Dermis blood vessel endothelial cell (primary cell): ENCODE results near the gene INPP5D. TPM values are rescaled to one million over a fixed set of nuclear protein-coding genes. Genes with fewer than 3 reads are reported as not detected.
"Not testable (repeated sequence)": the region's sequence is repeated elsewhere in the genome, so short reads cannot be mapped to it uniquely, and the experiment has no call there.

Experiments
- DNase-seq: peaks from one replicate; pipeline ENCODE4 v3.0.0; 2010
- total RNA-seq: library from RNA; depleted of rRNA; stranded (reverse); fragments of >200 nt; gene quantifications from 2 replicates; pipeline ENCODE4 v1.2.3, GENCODE V29; 2014

Gene INPP5D
- total RNA-seq, 1 donor from 2014 or later: 45.3 TPM

DNA sequence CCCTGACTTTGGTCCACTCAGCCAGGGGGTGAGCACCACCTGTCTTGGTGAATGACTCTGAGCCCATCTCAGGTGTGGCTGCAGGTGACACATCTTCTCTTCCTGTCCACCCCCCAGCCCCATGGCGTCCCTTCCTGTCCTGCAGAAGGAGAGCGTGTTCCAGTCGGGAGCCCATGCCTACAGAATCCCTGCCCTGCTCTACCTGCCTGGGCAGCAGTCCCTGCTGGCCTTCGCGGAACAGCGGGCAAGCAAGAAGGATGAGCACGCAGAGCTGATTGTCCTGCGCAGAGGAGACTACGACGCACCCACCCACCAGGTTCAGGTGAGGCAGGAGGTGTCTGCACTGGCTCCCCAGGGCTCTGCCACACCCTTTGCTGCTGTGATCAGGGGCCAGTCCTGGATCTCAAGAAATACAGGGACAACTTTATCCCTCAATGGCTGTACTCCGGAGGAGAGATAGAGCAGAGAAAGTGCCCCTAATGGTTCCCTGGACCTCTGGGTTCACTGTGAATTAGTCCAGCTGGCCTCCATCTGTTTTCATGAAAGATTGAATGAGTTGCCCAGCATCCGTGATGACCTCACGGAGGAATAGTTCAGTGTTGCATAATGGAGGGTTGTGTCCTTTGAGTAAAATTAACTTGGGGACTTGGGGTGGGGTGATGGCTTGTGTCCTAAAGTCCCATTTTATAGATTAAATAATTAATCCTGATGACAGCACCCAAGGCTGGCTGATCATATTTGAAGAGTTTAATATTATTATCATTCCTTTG, 27.4 kb upstream of the INPP5D start, which contains the start of gene NEU2:
TSS of gene NEU2 (plus strand) at position 122 of the 770 bp plus-strand sequence. CDS start at position 122, 0 bp downstream.
- no peak for DNase-seq

DNA sequence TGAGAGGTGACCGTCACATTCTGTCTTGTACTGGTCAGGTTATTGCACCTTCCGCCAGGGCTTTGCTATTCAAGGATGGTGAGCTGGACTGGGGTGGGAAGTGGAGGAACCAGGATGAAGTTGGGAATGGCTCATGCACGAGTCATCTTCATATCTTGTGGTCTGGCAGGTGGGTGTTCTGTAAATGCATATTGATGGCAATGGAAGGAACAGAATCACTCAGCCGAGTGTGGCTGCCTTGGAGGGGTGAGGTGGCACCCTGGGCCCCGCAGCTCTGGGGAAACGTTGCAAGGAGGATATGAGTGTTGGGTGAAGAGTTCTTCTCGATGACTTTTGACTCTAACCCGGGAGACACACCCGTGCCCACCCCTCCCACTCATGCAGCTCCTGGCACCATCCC, 26.5 kb upstream of the INPP5D start:
- no peak for DNase-seq

DNA sequence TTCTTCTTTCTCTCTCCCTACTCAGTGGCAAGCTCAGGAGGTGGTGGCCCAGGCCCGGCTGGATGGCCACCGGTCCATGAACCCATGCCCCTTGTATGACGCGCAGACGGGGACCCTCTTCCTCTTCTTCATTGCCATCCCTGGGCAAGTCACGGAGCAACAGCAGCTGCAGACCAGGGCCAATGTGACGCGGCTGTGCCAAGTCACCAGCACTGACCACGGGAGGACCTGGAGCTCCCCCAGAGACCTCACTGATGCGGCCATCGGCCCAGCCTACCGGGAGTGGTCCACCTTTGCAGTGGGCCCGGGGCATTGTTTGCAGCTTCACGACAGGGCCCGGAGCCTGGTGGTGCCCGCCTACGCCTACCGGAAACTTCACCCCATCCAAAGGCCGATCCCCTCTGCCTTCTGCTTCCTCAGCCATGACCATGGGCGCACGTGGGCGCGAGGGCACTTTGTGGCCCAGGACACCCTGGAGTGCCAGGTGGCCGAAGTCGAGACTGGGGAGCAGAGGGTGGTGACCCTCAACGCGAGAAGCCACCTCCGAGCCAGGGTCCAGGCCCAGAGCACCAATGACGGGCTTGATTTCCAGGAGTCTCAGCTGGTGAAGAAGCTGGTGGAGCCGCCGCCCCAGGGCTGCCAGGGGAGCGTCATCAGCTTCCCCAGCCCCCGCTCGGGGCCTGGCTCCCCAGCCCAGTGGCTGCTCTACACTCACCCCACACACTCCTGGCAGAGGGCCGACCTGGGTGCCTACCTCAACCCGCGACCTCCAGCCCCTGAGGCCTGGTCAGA, 25.9 kb upstream of the INPP5D start:
- DNase-seq: no peak

DNA sequence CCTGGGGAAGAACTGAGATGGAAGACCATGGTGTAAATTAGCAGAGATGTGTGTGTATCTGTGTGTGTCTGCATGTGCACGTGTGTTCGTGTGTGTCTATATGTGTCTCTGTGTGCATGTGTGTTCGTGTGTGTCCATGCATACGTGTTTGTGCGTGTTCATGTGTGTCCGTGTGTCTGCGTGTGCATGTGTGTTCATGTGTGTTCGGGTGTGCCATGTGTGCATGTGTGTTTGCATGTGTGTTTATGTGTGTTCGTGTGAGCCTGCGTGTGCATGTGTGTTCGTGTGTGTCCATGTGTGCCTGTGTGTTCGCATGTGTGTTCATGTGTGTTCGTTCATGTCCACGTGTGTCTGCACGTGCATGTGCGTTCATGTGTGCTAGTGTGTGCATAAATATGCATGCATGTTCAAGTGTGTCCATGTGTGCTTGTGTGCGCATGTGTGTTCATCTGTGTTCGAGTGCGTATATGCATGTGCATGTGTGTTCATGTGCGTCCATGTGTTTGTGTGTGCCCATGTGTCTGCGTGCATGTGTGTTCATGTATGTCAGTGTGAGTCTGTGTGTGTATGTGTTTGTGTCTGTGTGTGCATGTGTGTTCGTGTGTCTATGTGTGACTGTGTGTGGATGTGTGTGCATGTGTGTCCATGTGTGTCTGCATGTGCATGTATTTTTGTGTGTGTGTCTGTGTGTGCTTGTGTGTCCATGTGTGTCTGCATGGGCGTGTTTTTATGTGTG, 24.5 kb upstream of the INPP5D start:
- no peak for DNase-seq

DNA sequence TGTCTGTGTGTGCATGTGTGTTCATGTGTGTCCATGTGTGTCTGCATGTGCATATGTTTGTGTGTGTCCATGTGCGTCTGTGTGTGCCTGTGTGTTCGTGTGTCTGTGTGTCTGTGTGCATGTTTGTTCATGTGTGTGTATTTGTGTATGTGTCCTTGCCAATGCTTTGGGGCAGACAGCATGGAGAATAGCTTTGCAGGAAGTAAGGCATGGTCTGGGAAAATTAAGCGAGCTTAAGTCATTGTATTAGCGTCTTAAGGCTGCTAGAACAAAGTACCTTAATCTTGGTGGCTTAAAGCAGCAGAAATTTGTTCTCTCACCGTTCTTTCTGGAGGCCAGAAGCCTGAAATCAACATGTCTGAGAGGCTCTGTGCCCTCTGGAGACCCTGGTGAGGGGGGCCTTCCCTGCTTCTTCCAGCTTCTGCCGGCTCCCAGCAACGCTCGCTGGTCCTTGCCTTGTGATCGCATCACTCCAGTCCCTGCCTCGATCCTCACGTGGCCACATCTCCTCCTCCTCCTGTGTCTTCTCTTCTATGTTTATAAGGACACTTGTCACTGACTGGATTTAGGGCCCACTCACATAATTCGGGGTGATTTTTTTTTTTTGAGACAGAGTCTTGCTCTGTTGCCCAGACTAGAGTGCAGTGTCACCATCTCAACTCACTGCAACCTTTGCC, 23.8 kb upstream of the INPP5D start:
- no peak for DNase-seq

DNA sequence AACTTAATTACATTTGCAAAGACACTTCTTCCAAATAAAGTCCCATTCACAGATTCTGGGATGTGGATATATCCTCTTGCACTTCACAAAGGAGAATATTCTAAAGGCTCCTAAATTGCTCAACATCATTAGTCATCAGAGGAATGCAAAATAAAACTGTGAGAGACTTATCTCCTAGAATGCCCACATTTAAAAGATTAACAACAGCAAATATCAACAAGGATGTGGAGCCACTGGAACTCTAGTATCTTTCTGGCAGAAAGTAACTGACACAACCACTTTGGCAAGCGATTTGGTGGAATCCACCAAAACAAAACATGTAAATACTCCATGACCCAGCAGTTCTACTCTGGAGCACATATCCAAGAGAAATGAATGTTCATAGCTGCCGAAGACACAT, 23.1 kb upstream of the INPP5D start:
- no peak for DNase-seq

DNA sequence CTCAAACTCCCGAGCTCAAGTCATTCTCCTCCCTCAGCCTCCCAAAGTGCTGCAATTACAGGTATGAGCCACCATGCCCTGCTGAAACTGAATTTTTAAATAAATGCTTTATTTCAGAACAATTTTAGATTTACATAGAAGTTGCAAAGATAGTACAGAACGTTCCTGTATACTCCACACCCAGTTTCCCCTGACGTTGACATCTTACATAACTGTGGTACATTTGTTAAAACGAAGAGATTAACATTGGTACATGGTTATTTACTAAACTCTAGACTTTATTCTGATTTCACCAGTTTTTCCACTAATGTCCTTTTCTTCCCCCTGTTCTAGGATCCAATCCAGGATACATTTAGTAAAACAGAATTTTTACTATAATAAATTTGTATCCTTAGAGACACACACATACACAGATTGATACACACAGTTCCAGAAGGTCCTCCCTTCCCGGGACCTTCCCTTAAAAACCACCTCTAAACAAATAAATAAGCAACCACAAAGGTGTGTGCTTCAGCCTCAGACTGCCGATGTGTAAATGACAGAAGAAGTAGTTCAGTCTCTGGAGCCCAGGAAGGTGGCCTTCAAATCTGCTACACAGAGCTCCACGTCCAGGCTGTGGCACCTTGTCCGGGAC, 20.8 kb upstream of the INPP5D start:
- no peak for DNase-seq

DNA sequence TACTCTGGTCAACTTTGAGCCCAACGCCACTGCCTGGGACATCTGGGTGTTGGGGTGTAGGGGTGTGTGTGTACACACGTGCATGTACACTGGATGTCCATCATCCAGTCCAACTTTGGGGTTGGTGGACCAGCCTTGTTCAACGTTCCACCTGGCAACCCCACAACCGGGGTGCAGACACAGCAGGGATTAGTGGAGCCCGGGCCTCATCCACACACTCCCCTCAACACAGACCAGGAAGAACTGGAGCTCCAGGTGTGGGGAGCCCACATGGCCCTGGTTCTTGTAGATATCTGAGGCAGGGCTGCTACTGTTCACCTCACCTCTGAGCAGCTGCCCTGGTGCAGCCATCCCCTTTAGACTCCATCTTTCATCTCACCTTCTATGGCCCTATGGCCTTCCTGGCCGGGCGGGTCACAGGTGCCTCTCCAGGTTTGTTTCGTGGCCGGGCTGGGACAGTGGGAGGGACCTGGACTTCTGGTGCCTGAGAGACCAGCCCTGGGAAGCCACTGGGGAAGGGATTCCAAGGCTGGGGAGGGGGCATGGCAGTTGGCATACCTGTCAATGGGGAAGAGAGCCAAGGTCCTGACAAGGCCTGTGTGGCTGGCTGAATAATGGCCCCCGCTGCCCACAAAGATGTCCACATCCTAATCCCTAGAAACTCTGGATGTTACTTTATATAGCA, 20.2 kb upstream of the INPP5D start:
- no peak for DNase-seq

DNA sequence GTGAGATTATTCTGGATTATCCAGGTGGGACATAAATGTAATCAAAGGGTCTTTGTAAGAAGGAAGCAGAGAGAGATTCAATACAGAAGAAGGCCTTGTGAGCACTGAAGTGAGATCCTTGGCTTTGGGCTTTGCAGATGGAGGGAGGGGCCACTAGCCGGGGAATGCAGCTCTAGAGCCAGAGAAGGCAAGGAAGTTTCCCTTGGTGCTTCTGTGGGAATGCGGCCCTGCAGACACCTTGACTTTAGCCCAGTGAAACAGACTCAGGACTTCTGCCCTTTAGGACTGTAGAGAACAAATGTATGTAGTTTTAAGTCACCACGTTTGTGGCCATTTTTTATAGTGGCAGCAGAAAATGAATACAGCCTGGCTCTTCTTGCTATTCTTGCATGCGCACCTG, 19.6 kb upstream of the INPP5D start:
- no peak for DNase-seq

DNA sequence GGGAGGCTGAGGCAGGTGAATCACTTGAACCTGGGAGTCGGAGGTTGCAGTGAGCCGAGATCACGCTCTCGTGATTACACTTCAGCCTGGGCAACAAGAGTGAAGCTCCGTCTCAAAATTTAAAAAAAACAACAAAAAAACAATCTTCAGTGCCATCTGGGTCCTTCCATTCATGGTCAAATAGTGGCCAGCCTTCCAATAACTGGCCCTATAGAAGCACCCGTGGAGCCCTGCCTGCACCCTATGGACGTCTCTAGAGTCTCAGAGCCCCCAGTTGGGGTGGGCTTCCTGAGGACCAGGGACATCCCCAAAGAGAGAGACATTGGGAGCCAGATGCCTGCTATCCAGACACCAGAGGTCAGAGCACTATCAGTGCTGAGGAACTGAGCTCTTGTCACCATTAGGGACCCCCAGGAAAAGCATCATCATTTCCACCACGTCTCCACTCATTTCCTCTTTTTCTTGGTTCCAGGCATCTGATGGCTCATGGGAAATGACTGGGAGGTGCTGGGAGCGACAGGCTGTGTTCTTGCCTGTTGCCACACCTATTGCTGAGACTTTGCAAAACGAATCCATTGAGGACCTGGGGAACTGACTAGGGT, 18.3 kb upstream of the INPP5D start:
- DNase-seq: no peak

DNA sequence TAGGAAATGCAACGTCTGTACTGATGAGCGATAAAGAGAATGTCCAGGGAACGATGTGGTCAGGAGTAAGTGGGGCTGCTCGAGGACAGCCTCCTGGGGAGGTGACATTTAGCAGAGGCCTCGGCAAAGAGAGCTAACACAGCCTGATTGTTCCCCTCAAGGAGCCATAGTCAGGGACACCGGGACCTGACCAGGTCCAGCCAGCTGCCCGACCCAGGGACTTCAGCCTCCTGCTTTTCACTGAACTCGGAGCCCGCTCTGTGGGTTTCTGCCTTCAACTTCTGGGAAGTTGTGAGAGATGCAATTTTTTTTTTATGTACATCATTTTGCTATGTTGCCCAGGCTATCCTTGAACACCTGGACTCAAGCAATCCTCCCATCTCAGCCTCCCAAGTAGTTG, 17.6 kb upstream of the INPP5D start:
- DNase-seq: no peak

DNA sequence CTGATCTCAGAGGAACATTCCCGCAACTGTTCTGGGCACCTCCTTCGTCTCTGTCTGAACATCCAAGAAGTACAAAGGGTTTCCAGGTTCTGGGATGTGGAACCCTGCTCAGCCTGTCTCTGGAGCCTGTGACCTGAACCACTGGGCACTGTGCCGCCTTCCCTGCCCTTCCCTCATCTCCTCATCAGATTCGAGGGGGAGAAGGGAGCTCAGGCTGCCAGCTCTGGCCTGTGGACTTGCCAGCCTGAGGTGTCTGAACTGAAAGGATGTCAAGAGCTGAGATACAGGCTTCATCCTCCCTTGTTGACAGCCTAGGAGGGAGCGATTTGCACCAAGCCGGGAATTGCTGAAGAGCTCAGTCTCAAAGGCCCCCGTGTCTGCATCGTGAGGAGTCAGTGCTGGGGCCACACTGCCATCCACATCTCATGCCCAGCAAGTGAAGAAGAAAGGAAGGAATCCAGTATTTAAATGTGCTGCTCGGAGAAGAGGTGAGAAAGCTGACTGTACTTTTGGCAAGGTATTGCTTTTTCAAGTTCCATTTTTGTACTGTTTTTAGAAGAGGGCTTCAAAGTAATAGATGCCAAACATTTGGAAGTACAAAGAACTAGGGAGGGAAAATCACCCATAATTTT, 15.1 kb upstream of the INPP5D start:
- DNase-seq: no peak

DNA sequence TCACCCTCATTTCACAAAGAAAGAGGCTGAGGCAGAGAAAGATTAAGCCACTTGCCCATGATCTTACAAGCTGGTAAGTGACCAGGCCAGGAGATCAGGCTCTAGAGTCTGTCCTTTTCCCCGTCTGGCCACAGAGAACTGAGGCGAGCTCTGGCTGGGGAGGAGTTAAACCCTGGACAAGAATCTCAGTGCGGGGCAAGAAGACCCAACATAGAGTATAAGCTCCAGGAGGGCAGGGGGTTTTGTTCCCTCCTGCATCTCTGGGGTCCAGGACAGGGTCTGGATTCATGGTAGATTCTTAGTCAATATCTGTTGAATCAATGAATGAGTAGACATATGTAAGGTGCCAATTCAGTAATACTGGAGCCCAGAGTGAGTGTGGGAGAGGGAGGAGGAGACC, 12.9 kb upstream of the INPP5D start:
- DNase-seq: no peak

DNA sequence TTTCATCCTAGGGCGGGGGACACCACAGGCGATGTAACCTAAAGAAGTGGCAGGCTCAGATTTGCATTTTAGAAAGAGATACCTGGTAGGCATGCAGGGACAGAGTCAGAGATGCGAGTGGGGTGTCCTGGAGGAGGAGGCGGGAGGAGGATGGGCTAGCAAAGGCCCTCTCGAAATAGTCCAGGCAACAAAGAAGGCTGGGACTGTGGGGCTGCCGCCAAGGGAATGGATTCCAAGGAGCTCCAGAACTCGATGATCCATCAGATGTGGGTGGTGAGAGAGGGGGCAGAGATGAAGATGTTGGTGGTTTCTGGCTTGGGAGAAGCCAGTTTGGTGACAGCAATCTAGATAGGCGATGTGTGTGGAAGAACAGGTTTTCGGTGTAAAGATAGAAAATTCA, 12.5 kb upstream of the INPP5D start:
- no peak for DNase-seq

DNA sequence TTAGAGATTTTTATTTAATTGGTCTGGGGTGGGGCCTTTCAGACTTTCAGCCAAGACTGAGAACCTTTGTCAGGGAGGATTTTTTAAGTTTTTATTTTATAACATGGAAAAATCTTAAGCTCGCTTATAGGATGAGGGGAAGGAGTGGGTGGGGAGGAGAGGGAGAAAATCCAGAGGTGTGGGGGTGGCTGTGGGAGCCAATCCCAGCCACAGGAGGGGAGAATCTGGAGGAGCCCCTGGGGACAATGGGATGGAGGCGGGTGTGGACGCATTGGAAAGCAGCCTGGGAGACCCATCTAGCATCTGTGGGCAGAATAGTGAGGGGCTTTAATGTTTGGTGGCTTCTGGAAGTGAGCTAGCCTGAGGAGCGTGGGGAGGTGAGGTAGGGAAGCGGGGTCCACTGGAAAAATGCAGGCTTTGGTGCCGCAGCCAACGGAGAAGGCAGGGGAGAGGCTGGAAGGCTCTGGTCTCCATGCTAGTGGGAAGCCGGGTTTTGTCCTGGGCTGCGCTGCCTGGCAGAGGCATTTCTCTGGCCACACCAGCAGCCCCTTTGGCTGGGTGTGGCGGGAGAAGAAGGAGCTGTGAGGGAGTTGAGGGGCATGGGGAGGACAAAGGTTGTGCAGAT, 11.5 kb upstream of the INPP5D start:
- no peak for DNase-seq

DNA sequence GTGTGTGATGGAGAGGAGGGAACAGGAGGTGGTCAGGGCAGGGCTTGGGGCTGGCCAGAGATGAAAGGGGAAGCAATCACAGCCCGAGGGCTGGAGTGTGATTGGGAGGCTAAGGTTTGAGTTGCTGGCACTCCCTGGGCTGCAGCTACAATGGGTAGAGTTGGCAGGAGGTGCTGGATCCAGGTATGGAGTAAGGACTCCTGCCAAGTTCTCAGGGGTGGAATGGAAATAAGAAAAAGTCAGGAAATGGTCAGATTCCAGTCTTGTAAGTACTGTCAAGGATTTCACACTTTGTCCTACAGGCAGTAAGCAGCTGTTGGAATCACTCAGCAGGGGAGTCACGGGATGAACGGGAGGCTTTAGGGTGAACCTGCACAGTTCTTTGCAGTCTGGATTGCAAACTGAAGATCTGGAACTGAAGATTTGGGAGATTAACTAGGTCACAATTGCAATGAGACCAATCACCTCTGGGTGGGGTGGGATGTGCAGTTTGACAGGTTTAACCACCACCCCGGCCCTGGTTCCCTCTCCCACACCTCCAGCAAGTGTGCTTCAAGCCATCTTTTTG, 10.9 kb upstream of the INPP5D start:
- no peak for DNase-seq

DNA sequence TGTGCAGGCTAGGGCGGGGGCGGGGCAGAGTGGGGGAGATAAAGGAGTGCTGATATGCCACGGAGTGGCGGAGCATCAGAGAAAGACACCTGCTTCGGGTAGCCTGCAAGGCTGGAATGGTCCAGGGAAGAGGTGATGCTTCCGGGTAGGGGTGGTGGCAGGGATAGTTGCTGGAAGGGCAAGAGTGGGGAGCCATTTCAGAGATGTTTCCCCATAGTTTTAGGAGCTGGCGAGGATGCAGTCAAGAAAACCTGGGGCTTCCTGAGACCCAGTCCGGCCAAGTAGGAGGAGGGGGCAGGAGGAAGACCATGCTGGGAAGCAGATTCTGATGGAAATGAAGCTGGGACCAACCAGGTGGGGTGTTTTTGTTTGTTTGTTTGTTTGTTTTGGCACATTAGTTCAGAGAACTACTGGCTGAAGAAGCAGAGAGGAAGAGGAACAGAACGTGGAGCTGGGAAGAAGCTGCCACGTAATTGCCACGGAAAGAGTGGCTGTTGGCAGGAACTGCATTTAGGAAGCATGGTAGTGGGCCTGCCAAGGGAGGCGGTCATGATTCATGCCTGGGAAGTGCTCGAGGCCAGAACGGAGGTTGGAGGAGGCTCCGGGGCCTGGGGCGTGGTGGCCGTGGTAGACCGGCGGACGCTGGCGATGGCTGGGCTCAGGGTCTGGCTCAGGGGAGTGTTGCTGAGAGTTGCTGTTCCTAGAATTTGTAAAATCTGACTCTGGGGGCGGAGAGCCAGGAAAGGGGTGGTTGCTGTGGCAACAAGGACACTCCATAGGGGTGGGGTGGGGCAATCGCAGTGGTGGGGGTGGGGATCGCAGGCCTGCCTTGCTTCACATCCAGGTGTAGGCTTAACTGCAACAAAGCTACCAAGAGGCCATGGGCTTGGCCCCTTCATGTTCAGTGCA, 8.6 kb upstream of the INPP5D start:
- peak; percentile 94 for DNase-seq

DNA sequence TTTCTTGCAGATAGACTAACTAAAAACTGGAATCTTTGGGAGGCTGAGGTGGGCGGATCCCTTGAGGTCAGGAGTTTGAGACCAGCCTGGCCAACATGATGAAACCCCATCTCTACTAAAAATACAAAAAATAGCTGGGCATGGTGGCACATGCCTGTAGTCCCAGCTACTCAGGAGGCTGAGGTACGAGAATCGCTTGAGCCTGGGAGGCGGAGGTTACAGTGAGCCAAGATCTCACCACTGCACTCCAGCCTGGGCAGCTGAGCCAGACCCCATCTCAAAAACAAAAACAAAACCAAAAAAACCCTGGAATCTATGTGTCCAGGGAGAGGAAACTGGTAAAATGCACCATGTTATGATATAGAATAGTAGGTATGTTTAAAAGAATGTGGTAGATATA, 7.6 kb upstream of the INPP5D start:
- not testable (repeated sequence) for DNase-seq
